GM04504 (cell line): ENCODE results near the gene SLC46A2.

Experiments used
- DNase-seq: peaks from one replicate; pipeline ENCODE4 v3.0.0-alpha.2; 2012; ENCODE audit warnings: low read depth

SLC46A2 gene

GRCh38 chr9:112858005-112858404 lies 32.7 kb downstream of the SLC46A2 start:
- DNase-seq, result no peak

- DNase-seq, result no peak
These were observed 33.8 kb downstream of the SLC46A2 start for GRCh38 chr9:112856843-112857242.

- DNase-seq, result no peak
These were observed 34.5 kb downstream of the SLC46A2 start for GRCh38 chr9:112856200-112856599.

- no peak for DNase-seq
These were observed 36.0 kb downstream of the SLC46A2 start for GRCh38 chr9:112854657-112855056.

- DNase-seq, result no peak
These were observed 36.6 kb downstream of the SLC46A2 start for GRCh38 chr9:112853882-112854585.

- no peak for DNase-seq
These were observed 37.8 kb downstream of the SLC46A2 start for GRCh38 chr9:112852741-112853504.

GRCh38 chr9:112850840-112851239 lies 39.8 kb downstream of the SLC46A2 start:
- DNase-seq, result no peak

GRCh38 chr9:112849363-112849922 lies 41.2 kb downstream of the SLC46A2 start:
- DNase-seq, result no peak

GRCh38 chr9:112848316-112849151 lies 42.1 kb downstream of the SLC46A2 start:
- no peak for DNase-seq

- DNase-seq, result peak; percentile 10
These were observed 43.9 kb downstream of the SLC46A2 start for GRCh38 chr9:112846528-112847488.

- no peak for DNase-seq
These were observed 45.7 kb downstream of the SLC46A2 start for GRCh38 chr9:112844771-112845542.

GRCh38 chr9:112842555-112842954 lies 48.1 kb downstream of the SLC46A2 start:
- no peak for DNase-seq

GRCh38 chr9:112841261-112841660 lies 49.4 kb downstream of the SLC46A2 start:
- DNase-seq, result no peak

GRCh38 chr9:112839331-112839730 lies 51.3 kb downstream of the SLC46A2 start:
- DNase-seq, result no peak

GRCh38 chr9:112838342-112838741 lies 52.3 kb downstream of the SLC46A2 start:
- DNase-seq, result no peak

- DNase-seq, result no peak
These were observed 54.3 kb downstream of the SLC46A2 start for GRCh38 chr9:112836394-112836793.

GRCh38 chr9:112833081-112833480 lies 57.6 kb downstream of the SLC46A2 start:
- DNase-seq, result no peak

- no peak for DNase-seq
These were observed 58.7 kb downstream of the SLC46A2 start for GRCh38 chr9:112831969-112832368.

GRCh38 chr9:112831281-112831851 lies 59.3 kb downstream of the SLC46A2 start:
- DNase-seq, result no peak
